ENCODE measurements around the gene OGN.

OGN gene

GRCh38 chr9:92359394-92359995 is 44.9 kb downstream of the OGN start:
- TF ChIP-seq SIN3A (IDR thresholded peaks at IDR 0.05; ENCODE audit: borderline replicate concordance, insufficient read depth, low read length) = no peak
- no peak for TF ChIP-seq POLR2AphosphoS5 (IDR thresholded peaks at IDR 0.05; ENCODE audit: low read depth, low read length)
- no peak for TF ChIP-seq TAF1 (IDR thresholded peaks at IDR 0.05; ENCODE audit: borderline replicate concordance, insufficient read depth, low read length)
- TF ChIP-seq REST (IDR thresholded peaks at IDR 0.05; ENCODE audit: insufficient read depth in 1 of 2, low read depth in 2 of 2, low read length in 2 of 2) = no peak

- TF ChIP-seq SIN3A (IDR thresholded peaks at IDR 0.05; ENCODE audit: borderline replicate concordance, insufficient read depth, low read length) (no peak), FOXP2 (optimal IDR thresholded peaks at IDR 0.05; ENCODE audit: borderline replicate concordance, extremely low read depth, extremely low read length, insufficient read depth) (no peak), TAF1 (IDR thresholded peaks at IDR 0.05; ENCODE audit: borderline replicate concordance, insufficient read depth, low read length) (no peak), POLR2AphosphoS5 (IDR thresholded peaks at IDR 0.05; ENCODE audit: low read depth, low read length) (no peak), REST (IDR thresholded peaks at IDR 0.05; ENCODE audit: insufficient read depth in 1 of 2, low read depth in 2 of 2, low read length in 2 of 2) (no peak)
These were observed 51.3 kb downstream of the OGN start for GRCh38 chr9:92353051-92353450.

- TF ChIP-seq SIN3A (IDR thresholded peaks at IDR 0.05; ENCODE audit: borderline replicate concordance, insufficient read depth, low read length) (no peak), REST (IDR thresholded peaks at IDR 0.05; ENCODE audit: insufficient read depth in 1 of 2, low read depth in 2 of 2, low read length in 2 of 2) (no peak), POLR2AphosphoS5 (IDR thresholded peaks at IDR 0.05; ENCODE audit: low read depth, low read length) (no peak), TAF1 (IDR thresholded peaks at IDR 0.05; ENCODE audit: borderline replicate concordance, insufficient read depth, low read length) (no peak), FOXP2 (optimal IDR thresholded peaks at IDR 0.05; ENCODE audit: borderline replicate concordance, extremely low read depth, extremely low read length, insufficient read depth) (no peak)
These were observed 53.6 kb downstream of the OGN start for GRCh38 chr9:92350740-92351133.

GRCh38 chr9:92349771-92350739 is 54.3 kb downstream of the OGN start:
- TF ChIP-seq FOXP2 (optimal IDR thresholded peaks at IDR 0.05; ENCODE audit: borderline replicate concordance, extremely low read depth, extremely low read length, insufficient read depth) = no peak

- TF ChIP-seq REST (IDR thresholded peaks at IDR 0.05; ENCODE audit: insufficient read depth in 1 of 2, low read depth in 2 of 2, low read length in 2 of 2) (no peak), FOXP2 (optimal IDR thresholded peaks at IDR 0.05; ENCODE audit: borderline replicate concordance, extremely low read depth, extremely low read length, insufficient read depth) (no peak), SIN3A (IDR thresholded peaks at IDR 0.05; ENCODE audit: borderline replicate concordance, insufficient read depth, low read length) (no peak), TAF1 (IDR thresholded peaks at IDR 0.05; ENCODE audit: borderline replicate concordance, insufficient read depth, low read length) (no peak)
These were observed 58.8 kb downstream of the OGN start for GRCh38 chr9:92345582-92345981.
